Fibroblast of lung (primary cell): ENCODE data around the gene SCAF8. TPM values are rescaled to one million over a fixed set of nuclear protein-coding genes. Genes with fewer than 3 reads are reported as not detected.

Source experiments
- DNase-seq, 2 donors: peaks; one replicate each; pipeline versions ENCODE4 v3.0.0 to v3.0.0-alpha.2; 2010; ENCODE audit warnings: low read depth in 2 of 2
- H2AFZ ChIP-seq: 2 replicates; pipeline ENCODE4 v1.5.1; 2012; ENCODE audit warnings: low read length, control low read depth, inconsistent platforms
- H3K27ac ChIP-seq: 2 replicates; pipeline ENCODE4 v1.5.1; 2011; ENCODE audit warnings: low read length, control low read depth; ENCODE audit not compliant: insufficient read depth
- H3K27me3 ChIP-seq: 2 replicates; pipeline ENCODE4 v1.5.1; 2011; ENCODE audit warnings: mild to moderate bottlenecking, low read length; ENCODE audit not compliant: control insufficient read depth, insufficient read depth
- H3K36me3 ChIP-seq: 2 replicates; pipeline ENCODE4 v1.5.1; 2011; ENCODE audit warnings: low read length; ENCODE audit not compliant: control insufficient read depth, insufficient read depth
- H3K4me1 ChIP-seq: 2 replicates; pipeline ENCODE4 v1.5.1; 2011; ENCODE audit warnings: low read length; ENCODE audit not compliant: control insufficient read depth, insufficient read depth; ENCODE audit errors: extremely low read depth
- H3K4me2 ChIP-seq: 2 replicates; pipeline ENCODE4 v1.5.1; 2011; ENCODE audit warnings: low read length, control low read depth; ENCODE audit not compliant: insufficient read depth; ENCODE audit errors: extremely low read depth
- H3K4me3 ChIP-seq, 4 experiments: fragments of 200-600 bp in 1 of 4; sonication (generic) in 1 of 4; replicated peaks in 1 of 4; 2 replicates each; pipeline ENCODE4 v1.5.1; 2011 to 2016; ENCODE audit warnings: low read length in 4 of 4, low read depth in 3 of 4, mild to moderate bottlenecking in 3 of 4, control low read depth in 2 of 4, inconsistent platforms in 1 of 4, mixed read lengths in 1 of 4; ENCODE audit not compliant: insufficient read depth in 1 of 4; ENCODE audit errors: control extremely low read depth in 1 of 4
- H3K79me2 ChIP-seq: 2 replicates; pipeline ENCODE4 v1.5.1; 2012; ENCODE audit warnings: mild to moderate bottlenecking, low read length, inconsistent platforms; ENCODE audit not compliant: control insufficient read depth, insufficient read depth
- H3K9ac ChIP-seq: 2 replicates; pipeline ENCODE4 v1.5.1; 2011; ENCODE audit warnings: mild to moderate bottlenecking, low read length, control low read depth; ENCODE audit not compliant: insufficient read depth
- H3K9me3 ChIP-seq: 2 replicates; pipeline ENCODE4 v1.5.1; 2012; ENCODE audit warnings: low read depth, low read length; ENCODE audit not compliant: control insufficient read depth, insufficient read depth
- H4K20me1 ChIP-seq: 2 replicates; pipeline ENCODE4 v1.5.1; 2011; ENCODE audit warnings: low read length; ENCODE audit not compliant: control insufficient read depth, insufficient read depth; ENCODE audit errors: extremely low read depth
- EZH2 ChIP-seq: IDR thresholded peaks from 2 replicates; pipeline ENCODE4 v1.5.1; 2012; ENCODE audit warnings: low read length, control low read depth, mild to moderate bottlenecking; ENCODE audit errors: missing control alignments
- polyA plus RNA-seq, 2 donors: library from polyadenylated mRNA; depleted of rRNA in 1 of 2; stranded (reverse) in 1 of 2; unstranded in 1 of 2; fragments of >200 nt; gene quantifications; 2 replicates each; pipeline ENCODE4 v1.2.1, GENCODE V29; 2011 to 2012; ENCODE audit warnings: missing spikeins in 1 of 2
- total RNA-seq: library from RNA; depleted of rRNA; stranded (reverse); fragments of >200 nt; gene quantifications from 2 replicates; pipeline ENCODE4 v1.2.1, GENCODE V29; 2014
- TF ChIP-seq, protein P1 (sequence below), 2 donors: IDR thresholded peaks in 1 of 2; conservative IDR thresholded peaks in 1 of 2; 1 replicate in 1 of 2; 2 replicates in 1 of 2; pipeline ENCODE4 v1.5.1; 2011 to 2012; ENCODE audit warnings: low read length in 2 of 2, control low read depth in 1 of 2, inconsistent platforms in 1 of 2, low read depth in 1 of 2, mild to moderate bottlenecking in 1 of 2

SCAF8 gene
- total and polyA plus RNA-seq, 2 donors (not counting 1 experiment from before 2014, with no cell fraction given) = 28.5 to 30.9 TPM

DNA sequence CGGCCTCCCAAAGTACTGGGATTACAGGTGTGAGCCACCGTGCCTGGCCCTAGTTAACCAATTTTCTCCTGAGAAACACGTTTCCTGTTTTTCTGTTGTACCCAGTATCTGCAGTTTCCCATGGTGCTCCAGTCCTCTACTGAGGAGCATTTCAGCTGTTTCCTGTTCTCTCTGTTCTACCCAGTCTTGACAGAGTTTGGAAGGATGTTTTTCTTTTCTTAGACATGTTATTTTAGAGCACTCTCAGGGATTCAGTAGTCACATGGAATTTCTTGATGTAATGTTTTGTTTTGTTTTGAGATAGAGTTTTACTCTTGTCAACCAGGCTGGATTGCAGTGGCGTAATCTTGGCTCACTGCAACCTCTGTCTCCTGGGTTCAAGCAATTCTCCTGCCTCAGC is 132.1 kb downstream of the SCAF8 start:
- no peak overlapping the region for H3K9ac ChIP-seq
- no peak overlapping the region for H3K4me3 ChIP-seq
- no peaks in the 10 kb centered on the region for H3K4me1 ChIP-seq
- no peak for TF ChIP-seq EZH2
- TF ChIP-seq, protein P1, sequence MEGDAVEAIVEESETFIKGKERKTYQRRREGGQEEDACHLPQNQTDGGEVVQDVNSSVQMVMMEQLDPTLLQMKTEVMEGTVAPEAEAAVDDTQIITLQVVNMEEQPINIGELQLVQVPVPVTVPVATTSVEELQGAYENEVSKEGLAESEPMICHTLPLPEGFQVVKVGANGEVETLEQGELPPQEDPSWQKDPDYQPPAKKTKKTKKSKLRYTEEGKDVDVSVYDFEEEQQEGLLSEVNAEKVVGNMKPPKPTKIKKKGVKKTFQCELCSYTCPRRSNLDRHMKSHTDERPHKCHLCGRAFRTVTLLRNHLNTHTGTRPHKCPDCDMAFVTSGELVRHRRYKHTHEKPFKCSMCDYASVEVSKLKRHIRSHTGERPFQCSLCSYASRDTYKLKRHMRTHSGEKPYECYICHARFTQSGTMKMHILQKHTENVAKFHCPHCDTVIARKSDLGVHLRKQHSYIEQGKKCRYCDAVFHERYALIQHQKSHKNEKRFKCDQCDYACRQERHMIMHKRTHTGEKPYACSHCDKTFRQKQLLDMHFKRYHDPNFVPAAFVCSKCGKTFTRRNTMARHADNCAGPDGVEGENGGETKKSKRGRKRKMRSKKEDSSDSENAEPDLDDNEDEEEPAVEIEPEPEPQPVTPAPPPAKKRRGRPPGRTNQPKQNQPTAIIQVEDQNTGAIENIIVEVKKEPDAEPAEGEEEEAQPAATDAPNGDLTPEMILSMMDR (conservative IDR thresholded peaks at IDR 0.05 in 1 of 2, IDR thresholded peaks at IDR 0.05 in 1 of 2; ENCODE audit: low read depth in 1 of 2, low read length in 2 of 2) = no peak
- no peak overlapping the region for H2AFZ ChIP-seq
- H3K27me3 ChIP-seq = no peaks in the 10 kb centered on the region
- peaks cover 2% of the 10 kb centered on the region for H3K79me2 ChIP-seq
- H4K20me1 ChIP-seq = no peaks in the 10 kb centered on the region
- DNase-seq = peak in 1 of 2 donors; percentile 15
- H3K27ac ChIP-seq = no peak overlapping the region
- H3K9me3 ChIP-seq = no peaks in the 10 kb centered on the region
- H3K36me3 ChIP-seq = peaks cover 2% of the 10 kb centered on the region
- H3K4me2 ChIP-seq = no peak overlapping the region

DNA sequence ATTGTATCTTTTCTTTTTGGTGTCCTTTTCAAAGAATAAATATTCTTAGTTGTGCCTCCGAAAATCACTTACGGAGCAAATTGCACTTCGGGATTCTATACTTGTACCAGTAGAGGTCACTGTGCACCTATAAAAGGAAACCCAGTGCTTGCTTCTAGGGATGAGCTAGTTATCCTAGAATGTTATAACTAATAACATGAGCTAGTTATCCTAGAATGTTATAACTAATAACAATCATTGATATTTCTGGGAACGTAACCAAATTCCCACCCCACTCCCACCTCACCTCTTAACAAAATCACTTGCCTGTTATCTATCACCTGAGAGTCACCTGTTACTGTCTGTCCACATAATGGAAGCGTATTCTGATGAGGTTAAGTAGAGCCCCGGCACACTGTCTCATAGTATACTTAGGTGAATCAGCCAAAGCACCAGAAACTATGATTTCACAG is 135.0 kb downstream of the SCAF8 start:
- H2AFZ ChIP-seq = no peak overlapping the region
- H4K20me1 ChIP-seq = no peaks in the 10 kb centered on the region
- TF ChIP-seq EZH2 = no peak
- TF ChIP-seq, protein P1 (conservative IDR thresholded peaks at IDR 0.05 in 1 of 2, IDR thresholded peaks at IDR 0.05 in 1 of 2; ENCODE audit: low read depth in 1 of 2, low read length in 2 of 2) = peak; percentile 72 to 73
- H3K9ac ChIP-seq = no peak overlapping the region
- H3K79me2 ChIP-seq = peaks cover 2% of the 10 kb centered on the region
- no peak overlapping the region for H3K4me3 ChIP-seq
- H3K4me1 ChIP-seq = no peaks in the 10 kb centered on the region
- H3K27ac ChIP-seq = no peak overlapping the region
- H3K9me3 ChIP-seq = no peaks in the 10 kb centered on the region
- DNase-seq = peak; percentile 52 to 74
- no peaks in the 10 kb centered on the region for H3K27me3 ChIP-seq
- peaks cover 2% of the 10 kb centered on the region for H3K36me3 ChIP-seq
- H3K4me2 ChIP-seq = no peak overlapping the region

DNA sequence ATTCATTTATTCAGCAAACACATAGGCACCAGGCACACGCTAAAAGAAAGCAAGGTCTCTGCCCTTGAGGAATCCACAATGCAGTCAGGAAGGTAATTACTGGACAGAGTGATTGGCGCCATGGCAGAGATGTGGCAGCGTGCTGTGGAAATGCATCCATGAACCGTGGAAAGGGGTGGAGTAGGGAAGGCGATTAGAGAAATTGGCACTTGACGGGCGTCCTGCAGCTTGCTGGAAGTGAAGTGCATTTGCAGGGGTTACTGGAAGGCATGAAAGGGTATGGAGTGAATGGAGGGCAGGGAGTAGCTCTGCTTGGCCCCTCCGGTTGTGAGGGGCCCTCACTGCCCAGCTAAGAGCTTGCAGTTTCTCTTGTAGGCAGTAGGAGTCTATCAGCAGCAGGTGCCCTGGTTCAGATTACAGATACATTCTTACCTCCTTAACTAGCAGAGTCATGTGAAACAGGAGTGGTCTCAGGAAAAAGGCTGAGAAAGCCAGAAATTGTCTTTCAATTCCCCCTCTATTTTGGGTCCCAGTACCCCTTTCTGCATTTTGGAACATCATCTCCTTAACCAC is 139.4 kb downstream of the SCAF8 start:
- no peak for TF ChIP-seq EZH2
- TF ChIP-seq, protein P1 (conservative IDR thresholded peaks at IDR 0.05 in 1 of 2, IDR thresholded peaks at IDR 0.05 in 1 of 2; ENCODE audit: low read depth in 1 of 2, low read length in 2 of 2) = no peak

More for the DNA sequence above, 139.4 kb downstream of the SCAF8 start:
- no peak overlapping the region for H3K4me2 ChIP-seq
- no peak overlapping the region for H3K27ac ChIP-seq
- H3K27me3 ChIP-seq = no peaks in the 10 kb centered on the region
- H3K9me3 ChIP-seq = no peaks in the 10 kb centered on the region
- H3K9ac ChIP-seq = no peak overlapping the region
- H3K4me1 ChIP-seq = no peaks in the 10 kb centered on the region
- no peak for DNase-seq
- H3K36me3 ChIP-seq = peaks cover 2% of the 10 kb centered on the region
- H3K79me2 ChIP-seq = peaks cover 2% of the 10 kb centered on the region
- H3K4me3 ChIP-seq = no peak overlapping the region
- no peak overlapping the region for H2AFZ ChIP-seq
- no peaks in the 10 kb centered on the region for H4K20me1 ChIP-seq
